GM23338 (cell line): ENCODE data around the gene BHLHE23. TPM values are rescaled to one million over a fixed set of nuclear protein-coding genes. Genes with fewer than 3 reads are reported as not detected.

Source experiments
- ATAC-seq: fragments of 200-7000 bp; cut with Tn5 transposase; 3 replicates; pipeline ENCODE4 v1.9.1; 2020
- DNase-seq: peaks from one replicate; pipeline ENCODE4 v3.0.0-alpha.2; 2015; ENCODE audit warnings: low spot score
- H2AFZ ChIP-seq: fragments of 200-600 bp; sonication (generic); 2 replicates; pipeline ENCODE4 v1.8.0; 2016; ENCODE audit warnings: antibody characterized with exemption, mild to moderate bottlenecking, moderate library complexity
- H3F3A ChIP-seq: fragments of 200-600 bp; sonication (generic); replicated peaks from 2 replicates; pipeline ENCODE4 v1.8.0; 2017; ENCODE audit warnings: antibody characterized with exemption, mixed run types, low read depth
- H3K27ac ChIP-seq: fragments of 200-600 bp; sonication (generic); 2 replicates; pipeline ENCODE4 v1.6.1; 2016; ENCODE audit warnings: low read depth
- H3K27me3 ChIP-seq: fragments of 200-600 bp; sonication (generic); 2 replicates; pipeline ENCODE4 v1.8.0; 2016; ENCODE audit warnings: mild to moderate bottlenecking, mixed run types, moderate library complexity; ENCODE audit not compliant: insufficient read depth
- H3K36me3 ChIP-seq: fragments of 200-600 bp; sonication (generic); 2 replicates; pipeline ENCODE4 v1.8.0; 2016; ENCODE audit warnings: mild to moderate bottlenecking; ENCODE audit not compliant: insufficient read depth
- H3K4me1 ChIP-seq: fragments of 200-600 bp; sonication (generic); 2 replicates; pipeline ENCODE4 v1.8.0; 2016; ENCODE audit warnings: mild to moderate bottlenecking, moderate library complexity; ENCODE audit not compliant: insufficient read depth
- H3K4me2 ChIP-seq: fragments of 200-600 bp; sonication (generic); 2 replicates; pipeline ENCODE4 v1.7.1; 2017; ENCODE audit warnings: mixed run types
- H3K4me3 ChIP-seq: fragments of 200-600 bp; sonication (generic); 2 replicates; pipeline ENCODE4 v1.6.1; 2016; ENCODE audit warnings: mixed run types
- H3K79me2 ChIP-seq: fragments of 200-600 bp; sonication (generic); replicated peaks from 2 replicates; pipeline ENCODE4 v1.8.0; 2017; ENCODE audit warnings: mild to moderate bottlenecking; ENCODE audit not compliant: insufficient read depth
- H3K9me2 ChIP-seq: fragments of 200-600 bp; sonication (generic); 2 replicates; pipeline ENCODE4 v1.8.0; 2017; ENCODE audit not compliant: insufficient read depth
- H4K20me1 ChIP-seq: fragments of 200-600 bp; sonication (generic); replicated peaks from 2 replicates; pipeline ENCODE4 v1.8.0; 2017; ENCODE audit warnings: mild to moderate bottlenecking; ENCODE audit not compliant: insufficient read depth
- H3K27ac Mint-ChIP-seq: 2 replicates; pipeline ENCODE4 v1.8.0; 2020; ENCODE audit warnings: inconsistent platforms, mild to moderate bottlenecking, moderate library complexity, mixed read lengths
- H3K27me3 Mint-ChIP-seq: 3 replicates; pipeline ENCODE4 v1.8.0; 2022; ENCODE audit warnings: low read depth, mild to moderate bottlenecking, moderate library complexity, mixed read lengths, inconsistent platforms; ENCODE audit not compliant: insufficient read depth, poor library complexity
- H3K36me3 Mint-ChIP-seq: 3 replicates; pipeline ENCODE4 v1.8.0; 2021; ENCODE audit warnings: low read depth, mild to moderate bottlenecking, inconsistent platforms, moderate library complexity, mixed read lengths
- H3K4me1 Mint-ChIP-seq: 3 replicates; pipeline ENCODE4 v1.8.0; 2020; ENCODE audit warnings: mild to moderate bottlenecking, inconsistent platforms, mixed read lengths
- H3K4me3 Mint-ChIP-seq: 3 replicates; pipeline ENCODE4 v1.8.0; 2021; ENCODE audit warnings: moderate library complexity, mild to moderate bottlenecking, inconsistent platforms, mixed read lengths
- H3K9me3 Mint-ChIP-seq: 3 replicates; pipeline ENCODE4 v1.8.0; 2020; ENCODE audit warnings: moderate library complexity, mild to moderate bottlenecking, inconsistent platforms, mixed read lengths
- JUNB ChIP-seq: IDR thresholded peaks from one replicate; pipeline ENCODE4 v1.6.1; 2016; ENCODE audit warnings: antibody characterized with exemption; ENCODE audit not compliant: unreplicated experiment
- NANOG ChIP-seq: IDR thresholded peaks from 2 replicates; pipeline ENCODE4 v1.6.1; 2016; ENCODE audit warnings: antibody characterized with exemption, borderline replicate concordance
- STAT1 ChIP-seq: IDR thresholded peaks from one replicate; pipeline ENCODE4 v1.6.1; 2016; ENCODE audit warnings: antibody characterized with exemption; ENCODE audit not compliant: unreplicated experiment
- ZNF114 ChIP-seq: fragments of 250-450 bp; sonication (Bioruptor Pico); IDR thresholded peaks from 2 replicates; pipeline ENCODE4 v1.5.0; 2020; ENCODE audit warnings: mild to moderate bottlenecking, moderate library complexity
- ZNF331 ChIP-seq: fragments of 250-450 bp; sonication (Bioruptor Pico); IDR thresholded peaks from 2 replicates; pipeline ENCODE4 v1.5.0; 2020; ENCODE audit warnings: low read depth, mild to moderate bottlenecking, moderate library complexity
- polyA plus RNA-seq: library from polyadenylated mRNA; unstranded; fragments of >200 nt; fragmentation: Nextera tagmentation; extraction: Ambion mirVana; gene quantifications from 2 replicates; pipeline ENCODE4 v1.2.1, GENCODE V29; 2016
- total RNA-seq: library from RNA; depleted of rRNA; stranded (reverse); fragments of >200 nt; shearing (Covaris generic); gene quantifications from 2 replicates; pipeline ENCODE4 v1.2.3, GENCODE V29; 2014
- TF ChIP-seq, protein P1 (sequence below), 2 experiments: fragments of 200-600 bp in 1 of 2; sonication (generic) in 1 of 2; conservative IDR thresholded peaks; 2 replicates each; pipeline versions ENCODE4 v1.5.1 to v1.6.1; 2016 to 2017; ENCODE audit warnings: antibody characterized with exemption in 2 of 2, low read depth in 2 of 2, mild to moderate bottlenecking in 2 of 2, moderate library complexity in 1 of 2

Gene BHLHE23
- total and polyA plus RNA-seq, 2 experiments from 2014 or later, result 0.52 to 5.0 TPM

DNA sequence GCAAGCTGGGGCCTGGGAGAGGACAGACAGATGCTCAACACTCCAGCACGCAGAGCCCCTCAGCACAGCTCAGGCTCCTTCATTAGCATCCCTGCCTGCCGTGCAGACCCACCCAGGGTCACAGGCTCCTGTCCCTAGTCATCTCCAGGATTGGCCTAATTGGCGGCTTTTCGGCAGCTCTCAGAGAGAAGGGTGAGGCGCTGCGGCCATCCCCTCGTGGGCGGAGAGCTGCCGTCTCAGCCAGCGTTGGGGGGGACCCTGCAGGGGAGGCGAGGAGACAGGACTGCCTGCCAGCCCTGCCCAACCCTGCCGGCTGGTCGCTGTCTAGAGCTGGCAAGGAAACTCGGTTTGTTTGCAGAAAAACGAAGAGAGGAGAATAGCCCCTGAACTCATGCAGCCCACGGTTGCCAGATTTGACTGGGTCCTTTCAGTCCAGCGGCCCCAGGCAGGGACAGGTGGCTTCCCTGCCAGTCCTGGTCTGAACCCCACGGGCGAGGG lies 26.8 kb downstream of the BHLHE23 start:
- no peaks in the 10 kb centered on the region for H3K36me3 ChIP-seq
- Mint-ChIP-seq H3K36me3 (no peaks in the 10 kb centered on the region), H3K4me3 (no peak overlapping the region), H3K27me3 (peaks cover 20% of the 10 kb centered on the region), H3K4me1 (peaks cover 50% of the 10 kb centered on the region), H3K9me3 (no peaks in the 10 kb centered on the region), H3K27ac (no peak overlapping the region)
- H2AFZ ChIP-seq, result no peak overlapping the region
- peaks cover 42% of the 10 kb centered on the region for H3K4me1 ChIP-seq
- H4K20me1 ChIP-seq, result no peaks in the 10 kb centered on the region
- peaks cover 2% of the 10 kb centered on the region for H3K27me3 ChIP-seq
- H3K4me2 ChIP-seq, result no peak overlapping the region
- no peak overlapping the region for H3K4me3 ChIP-seq
- H3K27ac ChIP-seq, result no peak overlapping the region
- 0 out of 2 replicates have a peak, but pooled peaks cover 5% of the 10 kb centered on the region for H3F3A ChIP-seq
- DNase-seq (no peak), ATAC-seq (peak; percentile 7; the same call in 2 of the 3 replicates)
- H3K79me2 ChIP-seq, result no peaks in the 10 kb centered on the region
- no peaks in the 10 kb centered on the region for H3K9me2 ChIP-seq
- TF ChIP-seq NANOG (no peak), ZNF331 (CRISPR knock-in tag) (no peak), JUNB (no peak), STAT1 (no peak)
- TF ChIP-seq, protein P1, sequence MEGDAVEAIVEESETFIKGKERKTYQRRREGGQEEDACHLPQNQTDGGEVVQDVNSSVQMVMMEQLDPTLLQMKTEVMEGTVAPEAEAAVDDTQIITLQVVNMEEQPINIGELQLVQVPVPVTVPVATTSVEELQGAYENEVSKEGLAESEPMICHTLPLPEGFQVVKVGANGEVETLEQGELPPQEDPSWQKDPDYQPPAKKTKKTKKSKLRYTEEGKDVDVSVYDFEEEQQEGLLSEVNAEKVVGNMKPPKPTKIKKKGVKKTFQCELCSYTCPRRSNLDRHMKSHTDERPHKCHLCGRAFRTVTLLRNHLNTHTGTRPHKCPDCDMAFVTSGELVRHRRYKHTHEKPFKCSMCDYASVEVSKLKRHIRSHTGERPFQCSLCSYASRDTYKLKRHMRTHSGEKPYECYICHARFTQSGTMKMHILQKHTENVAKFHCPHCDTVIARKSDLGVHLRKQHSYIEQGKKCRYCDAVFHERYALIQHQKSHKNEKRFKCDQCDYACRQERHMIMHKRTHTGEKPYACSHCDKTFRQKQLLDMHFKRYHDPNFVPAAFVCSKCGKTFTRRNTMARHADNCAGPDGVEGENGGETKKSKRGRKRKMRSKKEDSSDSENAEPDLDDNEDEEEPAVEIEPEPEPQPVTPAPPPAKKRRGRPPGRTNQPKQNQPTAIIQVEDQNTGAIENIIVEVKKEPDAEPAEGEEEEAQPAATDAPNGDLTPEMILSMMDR (conservative IDR thresholded peaks at IDR 0.05; ENCODE audit: low read depth in 2 of 2), result no peak

DNA sequence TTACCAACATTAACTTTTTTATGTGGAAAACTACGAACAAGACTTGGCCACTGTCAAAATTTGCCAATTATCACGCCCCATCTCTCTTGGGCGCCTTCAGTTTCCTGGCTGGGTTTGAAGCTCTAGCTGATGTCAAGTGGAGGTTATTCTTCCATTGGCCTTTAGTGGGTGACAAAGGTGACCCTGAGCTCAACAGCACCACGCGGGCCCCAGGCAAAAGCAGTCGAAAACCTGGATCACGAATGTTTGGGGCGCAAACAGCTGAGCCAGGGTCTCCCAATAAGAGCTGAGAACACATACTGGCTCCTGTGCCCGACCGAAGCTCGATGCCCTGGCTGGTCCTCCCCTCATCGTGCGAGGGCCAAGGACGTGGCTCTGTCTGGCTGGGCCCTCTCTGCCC lies 27.5 kb downstream of the BHLHE23 start:
- Mint-ChIP-seq H3K4me1 (peaks cover 50% of the 10 kb centered on the region), H3K9me3 (no peaks in the 10 kb centered on the region), H3K27ac (no peak overlapping the region), H3K27me3 (peaks cover 26% of the 10 kb centered on the region), H3K36me3 (no peaks in the 10 kb centered on the region), H3K4me3 (no peak overlapping the region)
- H4K20me1 ChIP-seq, result no peaks in the 10 kb centered on the region
- H3K36me3 ChIP-seq, result no peaks in the 10 kb centered on the region
- H2AFZ ChIP-seq, result no peak overlapping the region
- no peak for DNase-seq
- H3K27me3 ChIP-seq, result peaks cover 8% of the 10 kb centered on the region
- no peak overlapping the region for H3K4me3 ChIP-seq
- H3F3A ChIP-seq, result 0 out of 2 replicates have a peak, but pooled peaks cover 7% of the 10 kb centered on the region
- H3K79me2 ChIP-seq, result no peaks in the 10 kb centered on the region
- H3K4me1 ChIP-seq, result peaks cover 48% of the 10 kb centered on the region
- no peaks in the 10 kb centered on the region for H3K9me2 ChIP-seq
- no peak overlapping the region for H3K4me2 ChIP-seq
- peak; percentile 6; the same call in 2 of the 3 replicates for ATAC-seq
- H3K27ac ChIP-seq, result no peak overlapping the region
- TF ChIP-seq, protein P1 (conservative IDR thresholded peaks at IDR 0.05; ENCODE audit: low read depth in 2 of 2), result peak; percentile 10 to 11; a peak in 1 of 4 replicates
- no peak for TF ChIP-seq ZNF114 (CRISPR knock-in tag)
